Esophagus muscularis mucosa (tissue), 4 donors: ENCODE data around the gene NRIP1.

Experiments
- EP300 ChIP-seq: sonication (generic); formaldehyde crosslinking; IDR thresholded peaks from one replicate; pipeline ENCODE4 v1.6.1; 2017; ENCODE audit warnings: antibody characterized with exemption
- POLR2A ChIP-seq: fragments of 450-650 bp; IDR thresholded peaks from one replicate; pipeline ENCODE4 v1.6.1; 2017; ENCODE audit warnings: antibody characterized with exemption, moderate library complexity, mild to moderate bottlenecking, low read depth
- POLR2AphosphoS5 ChIP-seq, 2 donors: sonication (generic); formaldehyde crosslinking; IDR thresholded peaks; one replicate each; pipeline ENCODE4 v1.6.1; 2017; ENCODE audit warnings: antibody characterized with exemption in 2 of 2
- TF ChIP-seq, protein P1 (sequence below), 3 experiments: fragments of 200-600 bp in 2 of 3; fragments of 450-650 bp in 1 of 3; sonication (generic) in 2 of 3; IDR thresholded peaks; one replicate each; pipeline ENCODE4 v1.5.1; 2017 to 2019; ENCODE audit warnings: antibody characterized with exemption in 3 of 3, mild to moderate bottlenecking in 2 of 3, moderate library complexity in 1 of 3

DNA sequence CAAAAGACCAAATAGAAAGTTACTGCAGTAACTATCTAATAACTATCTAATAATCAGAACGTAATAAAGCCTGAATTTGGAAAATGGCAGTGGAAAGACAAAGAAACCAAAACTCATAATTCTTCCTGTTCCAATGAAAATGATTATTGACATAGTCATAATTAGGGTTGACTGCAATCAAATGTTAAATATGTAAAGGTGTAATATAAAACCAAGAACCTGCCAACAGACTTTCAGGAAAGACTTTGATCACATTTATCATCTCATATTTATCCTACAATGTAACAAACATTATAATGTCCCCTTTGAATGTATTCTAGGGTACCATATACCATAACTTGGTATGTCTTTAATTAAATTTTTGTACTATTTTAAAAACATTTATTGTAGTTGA lies 26.9 kb downstream of the NRIP1 start:
- TF ChIP-seq, protein P1, sequence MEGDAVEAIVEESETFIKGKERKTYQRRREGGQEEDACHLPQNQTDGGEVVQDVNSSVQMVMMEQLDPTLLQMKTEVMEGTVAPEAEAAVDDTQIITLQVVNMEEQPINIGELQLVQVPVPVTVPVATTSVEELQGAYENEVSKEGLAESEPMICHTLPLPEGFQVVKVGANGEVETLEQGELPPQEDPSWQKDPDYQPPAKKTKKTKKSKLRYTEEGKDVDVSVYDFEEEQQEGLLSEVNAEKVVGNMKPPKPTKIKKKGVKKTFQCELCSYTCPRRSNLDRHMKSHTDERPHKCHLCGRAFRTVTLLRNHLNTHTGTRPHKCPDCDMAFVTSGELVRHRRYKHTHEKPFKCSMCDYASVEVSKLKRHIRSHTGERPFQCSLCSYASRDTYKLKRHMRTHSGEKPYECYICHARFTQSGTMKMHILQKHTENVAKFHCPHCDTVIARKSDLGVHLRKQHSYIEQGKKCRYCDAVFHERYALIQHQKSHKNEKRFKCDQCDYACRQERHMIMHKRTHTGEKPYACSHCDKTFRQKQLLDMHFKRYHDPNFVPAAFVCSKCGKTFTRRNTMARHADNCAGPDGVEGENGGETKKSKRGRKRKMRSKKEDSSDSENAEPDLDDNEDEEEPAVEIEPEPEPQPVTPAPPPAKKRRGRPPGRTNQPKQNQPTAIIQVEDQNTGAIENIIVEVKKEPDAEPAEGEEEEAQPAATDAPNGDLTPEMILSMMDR (IDR thresholded peaks at IDR 0.05): no peak
- TF ChIP-seq EP300 (no peak), POLR2A (no peak), POLR2AphosphoS5 (IDR thresholded peaks at IDR 0.05) (no peak)
